Measurements from ENCODE around the gene APCDD1. TPM values are rescaled to one million over a fixed set of nuclear protein-coding genes. Genes with fewer than 3 reads are reported as not detected.
A peak's percentile ranks its signal among the peaks of the same experiment; 100 is the strongest.
"Not testable (repeated sequence)": the region's sequence is repeated elsewhere in the genome, so short reads cannot be mapped to it uniquely, and the experiment has no call there.

APCDD1 gene
- total RNA-seq, 1 donor from 2014 or later: 31.2 TPM

DNA sequence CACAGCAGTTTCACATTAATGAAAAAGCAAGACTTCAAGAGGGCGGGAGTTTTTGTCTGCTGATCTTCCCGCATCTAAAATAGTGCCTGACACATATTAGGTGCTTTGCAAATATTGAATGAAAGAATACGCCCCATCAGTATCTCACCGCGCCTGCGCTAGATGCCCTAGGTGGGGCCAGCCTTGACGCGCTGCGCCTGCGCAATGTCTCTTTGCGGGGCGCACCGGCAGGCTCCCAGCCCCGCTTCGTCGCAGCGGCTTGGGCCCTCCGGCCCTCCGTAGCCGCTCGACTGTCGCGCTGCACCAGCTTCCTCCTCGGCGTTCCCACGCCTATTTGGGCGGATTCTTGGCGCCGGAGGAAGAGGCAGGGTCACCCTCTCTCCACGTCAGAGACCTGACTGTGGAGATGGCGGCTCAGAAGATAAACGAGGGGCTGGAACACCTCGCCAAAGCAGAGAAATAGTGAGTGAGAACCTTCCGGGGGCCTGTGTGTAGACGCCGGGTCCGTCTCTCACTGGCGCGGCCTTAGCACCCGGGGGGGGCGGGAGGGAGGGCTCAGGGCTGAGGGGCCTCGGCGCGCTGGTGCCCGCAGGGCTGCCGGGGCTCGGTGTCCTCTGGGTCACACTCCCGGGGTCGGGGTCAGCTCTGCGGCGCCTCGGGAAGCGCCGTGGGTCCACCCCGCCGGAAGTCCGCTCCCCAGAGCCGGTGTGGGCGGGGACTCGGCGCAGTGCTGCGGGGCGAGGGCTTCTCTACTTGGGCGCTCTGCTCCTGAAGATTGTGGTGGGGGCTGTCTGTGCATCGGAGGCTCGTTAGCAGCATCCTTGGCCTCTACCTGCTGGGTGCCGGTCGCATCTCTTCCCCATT, 71.5 kb downstream of the APCDD1 start, which contains the start of gene NAPG:
Gene NAPG, plus strand, starts transcription at position 331 of the 864 bp plus-strand sequence. Its CDS starts 76 bp downstream, at position 407.
- peak; percentile 97 for DNase-seq

DNA sequence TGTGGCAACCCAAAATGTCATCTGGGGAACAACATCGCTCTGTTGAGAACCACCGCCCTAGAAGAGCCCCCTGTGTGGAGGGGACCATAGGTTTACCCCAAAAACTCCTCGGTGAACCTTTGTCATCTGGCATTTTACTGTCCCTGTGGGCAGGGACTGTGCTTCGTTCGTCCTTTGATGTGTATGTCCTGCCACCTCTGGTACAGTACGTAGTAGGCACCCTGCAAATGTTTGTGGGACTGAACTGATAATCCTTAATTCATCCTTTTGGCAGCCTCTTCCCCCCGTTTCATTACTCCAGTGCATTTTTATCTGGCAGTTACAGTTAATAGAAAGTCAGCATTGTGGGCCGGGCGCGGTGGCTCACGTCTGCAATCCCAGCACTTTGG, 72.1 kb downstream of the APCDD1 start:
- no peak for DNase-seq

GRCh38 chr18:10528439-10528838, 74.0 kb downstream of the APCDD1 start:
- no peak for DNase-seq

DNA sequence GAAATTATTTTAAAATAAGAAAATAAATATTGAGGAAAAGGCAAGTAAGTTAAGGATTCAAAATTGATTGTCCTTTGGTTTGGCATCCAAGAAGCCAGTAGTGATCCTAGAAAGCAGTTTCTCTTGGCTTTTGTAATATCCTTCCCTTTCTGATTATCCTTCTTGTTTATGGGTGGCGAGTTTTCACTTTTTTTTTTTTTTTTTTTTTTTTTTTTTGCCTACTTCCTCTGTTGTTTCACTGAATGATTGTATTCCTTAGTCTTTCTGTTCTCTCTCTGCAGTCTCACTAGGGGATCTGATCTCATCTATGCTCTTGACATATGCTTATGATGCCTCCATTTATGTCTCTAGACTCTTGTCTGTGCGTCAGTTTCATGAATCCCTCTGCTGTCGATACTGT, 75.6 kb downstream of the APCDD1 start:
- no peak for DNase-seq

GRCh38 chr18:10530852-10531251, 76.4 kb downstream of the APCDD1 start:
- no peak for DNase-seq

DNA sequence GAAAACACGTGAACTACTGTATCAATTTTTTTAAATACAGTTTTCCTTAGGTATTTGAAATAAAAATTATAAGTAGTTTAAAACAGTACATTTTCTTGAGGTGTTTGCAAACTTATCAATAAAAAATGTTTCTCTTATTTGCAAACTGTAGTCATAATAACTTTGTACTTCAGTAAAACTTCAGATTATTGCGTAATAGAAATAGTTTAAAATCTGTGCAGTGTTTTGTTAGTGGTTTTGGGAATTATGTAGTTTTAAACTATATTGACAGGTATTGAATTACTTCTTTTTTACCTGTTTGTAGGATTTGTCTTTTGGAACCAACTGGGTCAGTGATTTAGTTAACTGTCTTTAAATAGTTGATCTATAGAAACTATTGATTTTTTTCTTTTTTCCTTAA, 78.7 kb downstream of the APCDD1 start:
- no peak for DNase-seq

- DNase-seq: no peak
These were observed 81.8 kb downstream of the APCDD1 start for GRCh38 chr18:10536280-10536679.

GRCh38 chr18:10537765-10538164, 83.3 kb downstream of the APCDD1 start:
- no peak for DNase-seq

- not testable (repeated sequence) for DNase-seq
These were observed 84.7 kb downstream of the APCDD1 start for GRCh38 chr18:10539124-10539523.

Other genes with a start within 250 kb of the APCDD1 start
- gene NAPG, start 71.4 kb downstream of the APCDD1 start, total RNA-seq: 47.2 TPM